ENCODE results near the gene MLIP. TPM values are rescaled to one million over a fixed set of nuclear protein-coding genes. Genes with fewer than 3 reads are reported as not detected.

Gene MLIP
- total and polyA plus RNA-seq, 2 of the 8 experiments (the other 6 are each of a cell fraction or from before 2014, with no cell fraction given): not detected

DNA sequence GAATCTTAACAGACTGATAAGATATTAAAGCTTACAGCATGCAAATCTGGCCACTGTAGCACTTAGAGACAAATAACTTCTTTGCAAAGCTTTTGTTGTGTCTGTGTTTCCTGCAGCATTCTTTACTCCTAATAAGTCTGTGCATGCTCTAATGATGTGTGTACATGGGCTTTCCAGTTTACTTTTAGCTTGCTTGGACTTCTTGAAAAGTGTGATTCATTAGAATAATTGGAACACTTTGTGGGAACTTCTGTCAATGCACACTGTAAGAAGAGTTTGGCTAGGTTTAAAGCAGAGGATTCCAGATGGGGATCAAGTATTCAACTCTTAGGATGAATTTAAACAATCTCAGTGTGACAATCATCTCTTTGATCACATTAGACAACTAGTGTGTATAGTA is 174.9 kb downstream of the MLIP start:
- no peak overlapping the region for H2BK20ac ChIP-seq (ENCODE audit: low read length)
- FAIRE-seq: no peak
- ChIA-PET POLR2A (ENCODE audit: partially characterized antibody) (no interaction called here), CTCF (ENCODE audit: partially characterized antibody) (interaction anchor here (0.8 to 1.3 kb wide), 2 partner anchors 299 to 304 kb away, joined by 3 to 4 read pairs; no protein-coding TSS in a partner anchor)
- H4K91ac ChIP-seq (replicated peaks; ENCODE audit: insufficient read length, low read length): no peak overlapping the region
- H3K79me2 ChIP-seq (ENCODE audit: control insufficient read depth in 1 of 2, insufficient read depth in 2 of 2, low read length in 2 of 2): no peaks in the 10 kb centered on the region
- H2BK12ac ChIP-seq (ENCODE audit: low read depth, low read length): no peak overlapping the region
- no peaks in the 10 kb centered on the region for H4K20me1 ChIP-seq (replicated peaks in 1 of 2; ENCODE audit: control insufficient read depth in 1 of 2, insufficient read depth in 2 of 2, low read length in 2 of 2)
- H3K4ac ChIP-seq (replicated peaks; ENCODE audit: insufficient read length, low read depth, low read length): no peak overlapping the region
- no peaks in the 10 kb centered on the region for H3K36me3 ChIP-seq (ENCODE audit: control insufficient read depth in 2 of 4, insufficient read depth in 4 of 4, low read length in 3 of 4)
- H3K9ac ChIP-seq (replicated peaks in 1 of 4; ENCODE audit: extremely low read depth in 1 of 4, low read depth in 3 of 4, low read length in 3 of 4): no peak overlapping the region
- no peak overlapping the region for H3K18ac ChIP-seq (ENCODE audit: extremely low read depth, low read length)
- no peak overlapping the region for H2BK15ac ChIP-seq (ENCODE audit: low read length)
- H3K9me3 ChIP-seq (ENCODE audit: insufficient read depth in 2 of 2, low read depth in 1 of 2, low read length in 1 of 2): no peaks in the 10 kb centered on the region
- no peak overlapping the region for H3K4me3 ChIP-seq (ENCODE audit: extremely low read depth in 1 of 4, insufficient read depth in 2 of 4, low read depth in 3 of 4, low read length in 4 of 4)
- H3K27me3 ChIP-seq (replicated peaks in 1 of 4; ENCODE audit: control insufficient read depth in 3 of 4, extremely low read depth in 1 of 4, insufficient read depth in 3 of 4, low read length in 3 of 4): no peaks in the 10 kb centered on the region
- no peak for DNase-seq (ENCODE audit: low read depth in 1 of 2, low spot score in 2 of 2)
- H3K79me1 ChIP-seq (ENCODE audit: low read depth, low read length): no peaks in the 10 kb centered on the region
- H4K5ac ChIP-seq (ENCODE audit: insufficient read length, low read depth, low read length): no peak overlapping the region
- no peak overlapping the region for H2BK120ac ChIP-seq (replicated peaks; ENCODE audit: low read depth, low read length)
- H3K27ac ChIP-seq (ENCODE audit: low read depth, low read length): no peak overlapping the region
- no peak overlapping the region for H4K8ac ChIP-seq (ENCODE audit: extremely low read depth, insufficient read depth, low read length)
- H2AK5ac ChIP-seq (ENCODE audit: low read depth, low read length): no peak overlapping the region
- H3K4me2 ChIP-seq (ENCODE audit: insufficient read depth in 1 of 2, low read depth in 2 of 2, low read length in 2 of 2): no peak overlapping the region
- no peaks in the 10 kb centered on the region for H3K23me2 ChIP-seq (ENCODE audit: low read depth, low read length)
- no peak overlapping the region for H3K14ac ChIP-seq (ENCODE audit: insufficient read length)
- H2AFZ ChIP-seq (ENCODE audit: low read length): no peak overlapping the region
- H3K23ac ChIP-seq (ENCODE audit: insufficient read length): no peak overlapping the region
- H3K56ac ChIP-seq (replicated peaks; ENCODE audit: insufficient read length, low read depth, low read length): no peak overlapping the region
- TF ChIP-seq EP300 (IDR thresholded peaks at IDR 0.05; ENCODE audit: borderline replicate concordance in 1 of 2, low read depth in 2 of 2, low read length in 2 of 2) (no peak), GTF2F1 (IDR thresholded peaks at IDR 0.05; ENCODE audit: borderline replicate concordance, low read depth, low read length) (no peak), SIRT6 (IDR thresholded peaks at IDR 0.05; ENCODE audit: low read length) (no peak)
- TF ChIP-seq, protein P1, sequence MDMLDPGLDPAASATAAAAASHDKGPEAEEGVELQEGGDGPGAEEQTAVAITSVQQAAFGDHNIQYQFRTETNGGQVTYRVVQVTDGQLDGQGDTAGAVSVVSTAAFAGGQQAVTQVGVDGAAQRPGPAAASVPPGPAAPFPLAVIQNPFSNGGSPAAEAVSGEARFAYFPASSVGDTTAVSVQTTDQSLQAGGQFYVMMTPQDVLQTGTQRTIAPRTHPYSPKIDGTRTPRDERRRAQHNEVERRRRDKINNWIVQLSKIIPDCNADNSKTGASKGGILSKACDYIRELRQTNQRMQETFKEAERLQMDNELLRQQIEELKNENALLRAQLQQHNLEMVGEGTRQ (IDR thresholded peaks at IDR 0.05; ENCODE audit: low read length): no peak
- no peak overlapping the region for H2BK5ac ChIP-seq (ENCODE audit: low read depth, low read length)
- no peaks in the 10 kb centered on the region for H3K4me1 ChIP-seq (replicated peaks in 1 of 4; ENCODE audit: control insufficient read depth in 3 of 4, insufficient read depth in 4 of 4, low read length in 3 of 4)
